Activated CD8-positive, alpha-beta memory T cell treated with anti-CD3 and anti-CD28 coated beads for 36 hours (primary cell): ENCODE results near the gene RNF19B. TPM values are rescaled to one million over a fixed set of nuclear protein-coding genes. Genes with fewer than 3 reads are reported as not detected.
"Not testable (repeated sequence)": the region's sequence is repeated elsewhere in the genome, so short reads cannot be mapped to it uniquely, and the experiment has no call there.

Experiments used
- CTCF ChIA-PET: fragments of 350-600 bp; sonication (Branson Sonifier 250); formaldehyde crosslinking; loops from one replicate; lab custom pipeline; 2021; ENCODE audit warnings: antibody characterized with exemption; lab: Charles Lee
- POLR2A ChIA-PET: fragments of 350-600 bp; sonication (Branson Sonifier 250); formaldehyde crosslinking; loops from one replicate; lab custom pipeline; 2021; ENCODE audit warnings: antibody characterized with exemption; lab: Charles Lee
- total RNA-seq, 2 experiments: library from RNA; stranded (reverse); gene quantifications; one replicate each; pipeline ENCODE4 v1.2.3, GENCODE V29; 2021

The RNF19B gene
- total RNA-seq, 2 experiments from 2014 or later, result 21.7 to 22.5 TPM

DNA sequence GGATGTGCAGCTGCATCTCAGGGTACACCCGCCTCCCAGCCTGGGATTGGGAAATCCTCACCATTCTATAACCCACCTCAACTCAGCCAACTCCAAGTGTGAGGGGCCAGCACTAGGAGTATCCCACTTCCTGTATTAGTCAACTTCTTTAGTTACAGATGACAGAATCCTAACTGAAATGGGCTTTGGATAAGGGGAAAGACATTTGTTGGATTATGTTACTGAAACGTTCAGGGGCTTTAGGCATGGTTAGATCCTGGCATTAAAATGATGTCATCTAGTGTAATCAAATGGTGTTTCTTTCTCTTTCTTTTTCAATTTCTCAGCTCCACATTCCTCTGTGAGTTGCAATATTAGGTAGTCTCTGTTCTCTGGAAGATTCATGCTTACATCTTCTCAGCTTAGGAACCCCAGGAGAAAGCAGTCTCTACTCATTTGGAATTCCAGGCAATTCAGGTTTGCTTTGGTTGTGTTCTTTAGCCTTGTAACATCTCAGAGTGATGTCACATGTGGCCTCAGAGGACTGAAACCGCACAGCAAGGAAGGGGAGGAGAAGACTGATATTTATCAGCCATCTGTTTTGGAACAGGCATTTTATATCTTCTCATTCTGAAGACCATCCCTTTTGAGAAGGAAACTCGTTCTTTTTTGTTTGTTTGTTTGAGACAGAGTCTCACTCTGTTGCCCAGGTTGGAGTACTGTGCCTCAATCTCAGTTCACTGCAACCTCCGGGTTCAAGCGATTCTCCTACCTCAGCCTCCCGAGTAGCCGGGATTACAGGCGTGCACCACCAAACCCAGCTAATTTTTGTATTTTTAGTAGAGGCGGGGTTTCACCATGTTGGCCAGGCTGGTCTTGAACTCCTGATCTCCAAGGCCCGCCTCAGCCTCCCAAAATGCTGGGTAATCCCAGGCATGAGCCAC lies 44.5 kb downstream of the RNF19B start:
- CTCF ChIA-PET, result interaction anchor here (0.8 kb wide), 1 partner anchor 8 kb away, joined by 3 read pairs; no protein-coding TSS in a partner anchor
- POLR2A ChIA-PET, result no interaction called here

GRCh38 chr1:32918179-32918578 lies 46.4 kb downstream of the RNF19B start:
- ChIA-PET POLR2A (interaction anchor here (1.0 kb wide), 1 partner anchor 46 kb away, joined by 3 read pairs; the partner anchor contains the start of gene RNF19B), CTCF (no interaction called here)

GRCh38 chr1:32917521-32917920 lies 47.1 kb downstream of the RNF19B start:
- CTCF ChIA-PET, result no interaction called here
- POLR2A ChIA-PET, result no interaction called here

- ChIA-PET CTCF (no interaction called here), POLR2A (no interaction called here)
Observed at GRCh38 chr1:32915766-32916706, 48.6 kb downstream of the RNF19B start.

- CTCF ChIA-PET, result no interaction called here
- POLR2A ChIA-PET, result no interaction called here
Observed at GRCh38 chr1:32910319-32910718, 54.3 kb downstream of the RNF19B start.

DNA sequence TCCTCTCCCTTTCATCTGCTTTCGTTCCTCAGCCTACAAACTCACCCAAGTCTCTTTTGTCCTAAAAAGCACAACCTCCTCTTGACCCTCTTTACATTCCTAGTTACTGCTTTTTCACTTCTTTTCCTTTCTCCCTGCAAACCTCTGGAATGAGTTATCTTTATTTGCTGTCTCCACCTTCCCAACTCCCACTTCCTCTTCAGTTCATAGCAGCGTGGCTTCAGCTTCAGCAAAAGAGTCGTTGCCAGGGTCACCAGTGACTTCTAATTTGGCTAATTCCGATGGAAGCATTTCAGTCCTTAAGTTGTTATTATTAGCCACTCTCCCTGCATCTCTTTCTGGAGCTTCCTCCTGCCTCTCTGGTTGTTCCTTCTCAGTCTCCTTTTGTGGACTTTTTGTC lies 57.2 kb downstream of the RNF19B start:
- ChIA-PET CTCF (interaction anchor here (0.8 kb wide), 1 partner anchor 15 kb away, joined by 3 read pairs; no protein-coding TSS in a partner anchor), POLR2A (interaction anchor here (0.8 kb wide), 1 partner anchor 201 kb away, joined by 3 read pairs; no protein-coding TSS in a partner anchor)

- ChIA-PET CTCF (interaction anchor here (0.8 kb wide), 1 partner anchor 15 kb away, joined by 3 read pairs; no protein-coding TSS in a partner anchor), POLR2A (no interaction called here)
Observed at GRCh38 chr1:32906654-32907053, 58.0 kb downstream of the RNF19B start.

- POLR2A ChIA-PET, result not testable (repeated sequence)
Observed at GRCh38 chr1:32905588-32905987, 59.0 kb downstream of the RNF19B start.

GRCh38 chr1:32904797-32905196 lies 59.8 kb downstream of the RNF19B start:
- POLR2A ChIA-PET, result no interaction called here
- CTCF ChIA-PET, result no interaction called here

More at GRCh38 chr1:32905588-32905987, 59.0 kb downstream of the RNF19B start:
- CTCF ChIA-PET, result interaction anchor here (0.7 kb wide), 1 partner anchor 92 kb away, joined by 4 read pairs; no protein-coding TSS in a partner anchor

DNA sequence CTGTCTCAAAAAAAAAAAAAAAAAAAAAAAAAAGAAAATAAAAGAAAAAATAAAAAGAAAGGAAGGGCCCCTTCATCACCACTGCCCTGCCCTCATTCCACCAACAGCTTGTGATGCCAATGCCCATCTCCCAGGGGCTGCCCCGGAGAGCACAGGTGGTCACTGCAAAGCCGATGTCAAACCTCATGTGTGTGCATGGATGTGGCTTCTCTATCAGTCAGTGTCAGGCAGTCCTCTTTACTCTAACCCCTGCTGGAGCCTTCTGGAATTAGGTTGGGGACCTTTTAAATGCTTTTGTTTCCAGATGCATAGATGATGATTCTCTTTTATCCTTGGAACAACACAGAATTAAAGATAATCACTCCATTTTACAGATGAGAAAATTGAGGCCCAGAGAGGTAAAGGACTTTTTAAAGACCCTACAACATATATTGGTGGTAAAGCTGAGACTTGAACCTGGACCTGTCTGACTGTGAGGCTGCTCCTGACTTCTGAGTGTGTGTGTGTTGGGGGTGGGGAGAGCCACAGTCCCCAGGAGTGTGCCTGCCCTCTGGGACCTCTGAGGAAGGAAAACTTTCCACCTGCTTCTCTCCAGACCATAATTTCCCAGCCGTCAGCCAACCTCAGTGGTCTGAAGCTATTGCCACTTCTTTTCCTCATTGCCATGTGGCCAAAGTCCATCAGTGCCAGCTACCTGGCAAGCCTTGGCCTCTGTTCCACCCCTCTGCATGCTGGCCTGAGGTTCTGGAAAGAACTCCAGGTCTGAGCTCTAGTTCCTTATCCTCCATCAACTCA lies 60.4 kb downstream of the RNF19B start:
- CTCF ChIA-PET, result no interaction called here
- POLR2A ChIA-PET, result no interaction called here

GRCh38 chr1:32902535-32902920 lies 62.1 kb downstream of the RNF19B start:
- ChIA-PET CTCF (interaction anchor here (1.6 kb wide), 1 partner anchor 30 kb away, joined by 3 read pairs; no protein-coding TSS in a partner anchor), POLR2A (no interaction called here)

- CTCF ChIA-PET, result interaction anchor here (1.6 kb wide), 1 partner anchor 29 kb away, joined by 3 read pairs; no protein-coding TSS in a partner anchor
Observed at GRCh38 chr1:32901823-32902534, 62.6 kb downstream of the RNF19B start.

DNA sequence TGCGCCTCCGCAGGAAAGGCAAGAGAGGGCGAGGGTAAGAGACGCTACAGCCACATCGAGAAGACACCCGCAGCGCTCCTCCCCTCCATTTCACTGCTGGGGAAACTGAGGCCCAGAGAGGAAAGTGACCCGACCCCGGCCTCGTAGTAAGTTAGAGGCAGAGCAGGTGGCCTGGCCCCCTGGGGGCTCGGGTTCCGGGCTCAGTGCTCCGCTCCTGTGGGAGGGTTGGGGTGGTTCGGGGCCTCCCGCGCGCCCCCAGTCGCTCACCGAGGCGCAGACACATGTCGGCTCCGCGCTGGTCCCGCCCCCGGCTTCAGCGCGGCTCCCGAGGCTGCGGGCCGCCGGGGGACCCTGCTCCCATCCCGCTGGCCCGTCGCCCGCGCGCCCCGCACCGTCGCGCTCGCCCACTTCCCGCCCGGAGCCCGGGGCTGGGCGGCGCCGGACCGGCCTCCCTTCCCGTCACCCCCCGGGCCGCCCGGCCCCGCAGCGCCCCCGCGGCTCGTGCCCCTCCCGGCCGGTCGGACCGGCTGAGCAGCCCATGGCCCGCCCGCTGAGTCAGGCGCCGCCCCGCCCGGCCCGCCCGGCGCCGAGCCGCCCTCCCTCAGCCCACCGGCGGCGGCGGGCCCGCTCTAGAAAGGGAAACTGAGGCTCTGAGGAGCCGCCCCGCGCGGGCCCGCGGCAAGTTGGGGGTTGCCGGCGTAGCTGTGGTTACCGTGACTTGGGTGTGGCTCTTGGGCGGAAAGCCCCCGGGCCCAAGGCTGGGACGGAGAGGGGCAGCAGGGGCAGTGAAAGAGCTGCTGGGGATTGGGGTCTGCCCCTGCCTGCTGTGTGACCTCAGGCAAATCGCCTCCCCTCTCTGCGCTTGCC lies 63.4 kb downstream of the RNF19B start, which contains the start of gene TMEM54:
TMEM54 (minus strand) TSS at position 434 of the 867 bp plus-strand sequence; CDS start at position 283, 151 bp downstream.
- POLR2A ChIA-PET, result no interaction called here
- CTCF ChIA-PET, result interaction anchor here (1.6 kb wide), 1 partner anchor 28 kb away, joined by 3 read pairs; no protein-coding TSS in a partner anchor

More at GRCh38 chr1:32901823-32902534, 62.6 kb downstream of the RNF19B start:
- POLR2A ChIA-PET, result no interaction called here

DNA sequence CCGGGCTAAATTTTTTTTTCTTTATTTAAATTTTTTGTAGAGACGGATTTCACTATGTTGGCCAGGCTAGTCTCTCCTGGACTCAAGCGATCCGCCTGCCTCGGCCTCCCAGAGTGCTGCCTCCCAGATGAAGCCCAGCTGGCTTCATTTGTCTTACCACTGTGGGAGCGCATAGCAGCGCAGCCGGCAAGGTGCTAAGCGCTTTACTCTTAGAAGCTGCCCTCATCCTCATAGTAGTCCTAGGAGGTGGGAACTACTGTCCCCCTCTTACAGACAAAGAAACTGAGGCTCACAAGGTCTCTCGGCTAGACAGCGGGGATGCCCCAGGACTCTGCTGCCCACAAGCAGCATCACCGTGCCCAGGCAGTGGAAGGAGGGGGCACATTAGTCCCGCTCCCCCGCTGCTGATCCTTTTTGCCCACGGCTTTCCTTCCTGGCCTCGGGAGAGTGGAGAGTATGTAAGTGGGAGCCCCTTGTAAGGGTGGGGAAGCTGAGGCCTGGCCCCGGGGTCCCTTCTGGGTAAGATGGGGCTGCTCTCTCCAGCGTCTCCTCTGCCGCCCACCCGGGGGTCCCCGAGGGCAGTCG lies 64.1 kb downstream of the RNF19B start:
- ChIA-PET POLR2A (no interaction called here), CTCF (no interaction called here)

DNA sequence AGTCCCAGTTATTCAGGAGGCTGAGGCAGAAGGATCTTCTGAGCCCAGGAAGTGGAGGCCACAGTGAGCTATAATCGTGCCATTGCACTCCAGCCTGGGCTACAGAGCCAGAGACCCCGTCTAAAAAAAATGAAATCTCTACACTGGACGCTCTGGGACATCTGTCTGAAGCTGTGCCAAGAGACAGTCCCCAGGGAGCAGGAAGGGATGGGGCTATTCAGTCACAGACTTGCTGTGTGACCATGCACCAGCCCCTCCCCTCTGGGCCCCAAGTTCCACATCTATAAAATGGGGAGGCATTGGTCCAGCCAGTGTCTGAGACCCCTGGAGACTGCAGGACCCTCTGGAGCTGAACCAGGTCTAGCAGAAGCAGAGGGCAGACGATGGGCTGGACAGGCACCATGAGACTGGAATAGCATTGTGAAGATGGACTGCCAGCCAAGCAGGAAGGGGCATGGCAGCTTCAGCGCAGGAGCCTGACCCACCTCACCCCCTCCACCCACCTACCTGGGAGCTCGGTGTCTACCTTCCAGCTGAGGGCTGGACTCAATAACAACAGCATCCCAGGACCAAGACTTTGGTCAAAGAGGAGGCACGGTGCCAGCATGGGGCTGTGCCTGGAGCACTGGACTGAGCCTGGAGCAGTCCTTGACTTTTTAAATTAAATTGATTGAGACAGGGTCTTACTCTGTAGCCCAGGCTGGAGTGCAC lies 64.9 kb downstream of the RNF19B start:
- ChIA-PET POLR2A (no interaction called here), CTCF (interaction anchor here (1.4 kb wide), 1 partner anchor 24 kb away, joined by 5 read pairs; no protein-coding TSS in a partner anchor)

DNA sequence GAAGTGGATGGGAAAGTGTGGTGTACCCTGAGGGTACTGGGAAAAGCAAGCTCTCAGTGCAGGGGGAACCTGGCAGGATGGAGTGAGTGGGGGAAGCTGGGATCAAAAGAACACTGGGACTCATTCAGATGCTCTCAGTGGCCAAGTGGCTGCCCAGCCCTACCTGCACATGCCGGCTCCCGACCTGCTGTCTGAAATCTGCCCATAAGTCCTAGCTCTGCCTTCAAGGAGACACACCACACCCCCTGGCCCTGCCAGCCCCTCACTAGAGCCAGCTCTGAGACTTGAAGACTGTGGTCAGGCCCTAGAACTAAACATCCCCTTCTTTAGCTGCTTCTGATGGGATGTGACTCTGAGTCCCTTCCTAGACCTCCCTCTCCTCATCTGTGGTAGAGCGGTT lies 65.7 kb downstream of the RNF19B start:
- ChIA-PET CTCF (interaction anchor here (1.4 kb wide), 1 partner anchor 23 kb away, joined by 5 read pairs; no protein-coding TSS in a partner anchor), POLR2A (no interaction called here)
